ENCODE measurements around the gene ZNF212. TPM values are rescaled to one million over a fixed set of nuclear protein-coding genes. Genes with fewer than 3 reads are reported as not detected.

ZNF212 gene
- total and polyA plus RNA-seq, 12 donors = 3.6 to 5.9 (median 4.8) TPM

DNA sequence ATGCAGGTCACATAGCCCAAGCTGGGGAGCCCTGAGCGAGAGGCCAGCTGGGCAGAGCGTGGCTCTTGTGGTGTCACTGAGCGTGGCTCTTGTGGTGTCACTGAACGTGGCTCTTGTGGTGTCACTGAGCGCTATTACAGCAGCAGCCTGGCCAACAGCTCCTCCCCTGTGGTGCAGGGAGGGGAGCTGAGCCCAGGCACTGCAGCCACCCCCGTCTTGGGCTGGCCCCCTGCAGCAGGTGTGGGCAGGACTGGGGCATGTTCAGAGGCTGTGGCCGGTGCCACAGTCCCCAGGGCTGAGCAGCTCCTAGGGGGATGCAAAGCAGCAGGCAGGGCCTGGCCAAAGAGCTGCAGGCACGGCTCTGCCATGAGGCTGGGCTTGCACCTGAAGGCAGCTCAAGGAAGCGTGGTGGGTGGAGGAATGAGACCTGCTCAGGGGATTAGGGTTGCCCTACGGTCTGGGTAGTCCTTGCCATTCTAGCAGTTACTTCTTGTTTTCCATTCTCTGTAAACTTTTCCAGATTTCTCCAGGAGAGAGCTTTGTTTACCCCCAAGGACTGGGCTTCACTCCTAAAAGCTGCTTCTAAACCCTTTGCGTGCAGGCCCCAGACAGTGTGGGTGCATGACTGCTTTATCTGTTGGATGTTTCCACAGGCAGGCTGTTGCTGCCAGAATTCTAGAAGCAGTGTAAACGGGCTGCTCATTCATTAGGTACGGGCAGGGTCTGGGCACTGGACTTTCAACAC lies 51.8 kb downstream of the ZNF212 start:
- DNase-seq (no peak), ATAC-seq (peak in 6 of 8 donors; percentile 22 to 71 (median 38))
- Histone ChIP-seq H3K4me3 (no peak overlapping the region), H3K9me3 (no peaks in the 10 kb centered on the region), H3K36me3 (peaks cover 0 to 66% (median 8%) of the 10 kb centered on the region in 9 donors), H3K27me3 (no peaks in the 10 kb centered on the region), H3K27ac (no peak overlapping the region), H3K4me1 (peaks cover 0 to 7% (median 0%) of the 10 kb centered on the region in 9 donors)
- WGBS, 2 donors = 76 to 83% methylated on average over 13 of the region's 13 CpGs
- TF ChIP-seq, protein P1, sequence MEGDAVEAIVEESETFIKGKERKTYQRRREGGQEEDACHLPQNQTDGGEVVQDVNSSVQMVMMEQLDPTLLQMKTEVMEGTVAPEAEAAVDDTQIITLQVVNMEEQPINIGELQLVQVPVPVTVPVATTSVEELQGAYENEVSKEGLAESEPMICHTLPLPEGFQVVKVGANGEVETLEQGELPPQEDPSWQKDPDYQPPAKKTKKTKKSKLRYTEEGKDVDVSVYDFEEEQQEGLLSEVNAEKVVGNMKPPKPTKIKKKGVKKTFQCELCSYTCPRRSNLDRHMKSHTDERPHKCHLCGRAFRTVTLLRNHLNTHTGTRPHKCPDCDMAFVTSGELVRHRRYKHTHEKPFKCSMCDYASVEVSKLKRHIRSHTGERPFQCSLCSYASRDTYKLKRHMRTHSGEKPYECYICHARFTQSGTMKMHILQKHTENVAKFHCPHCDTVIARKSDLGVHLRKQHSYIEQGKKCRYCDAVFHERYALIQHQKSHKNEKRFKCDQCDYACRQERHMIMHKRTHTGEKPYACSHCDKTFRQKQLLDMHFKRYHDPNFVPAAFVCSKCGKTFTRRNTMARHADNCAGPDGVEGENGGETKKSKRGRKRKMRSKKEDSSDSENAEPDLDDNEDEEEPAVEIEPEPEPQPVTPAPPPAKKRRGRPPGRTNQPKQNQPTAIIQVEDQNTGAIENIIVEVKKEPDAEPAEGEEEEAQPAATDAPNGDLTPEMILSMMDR (IDR thresholded peaks at IDR 0.05) = no peak
- intact Hi-C loops (cut with DNase I) = no loop called here

DNA sequence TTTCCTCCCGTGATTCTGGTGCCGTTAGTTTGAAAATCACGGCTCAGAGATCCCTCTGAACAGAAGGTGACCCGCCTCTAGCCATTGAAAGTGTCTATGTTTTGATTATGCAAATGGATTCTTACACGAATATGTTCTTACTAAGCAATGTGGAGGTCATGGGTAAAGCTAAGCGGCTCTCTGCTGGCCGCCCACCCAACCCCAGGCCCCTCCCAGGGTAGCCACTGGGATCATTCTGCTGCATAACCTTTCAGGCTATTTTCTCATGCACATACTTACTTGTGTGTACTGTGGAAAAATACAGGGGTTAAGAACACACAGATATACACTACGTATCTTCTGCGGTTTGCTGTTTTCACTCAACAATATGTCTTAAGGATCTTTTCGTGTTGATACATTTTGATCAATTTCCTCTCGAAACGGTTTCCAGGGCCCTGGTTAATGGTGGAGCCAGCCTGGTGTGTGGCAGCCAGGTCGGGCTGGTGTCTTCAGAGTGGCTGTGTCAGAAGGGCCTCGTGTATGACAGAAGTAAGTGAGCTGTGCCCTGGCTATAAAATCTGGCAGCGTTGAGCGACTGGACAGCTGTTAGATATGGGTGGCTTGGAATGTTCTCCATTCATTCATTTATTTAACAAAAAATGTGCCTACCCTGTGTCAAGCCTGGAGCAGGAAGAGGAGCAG lies 52.5 kb downstream of the ZNF212 start:
- DNase-seq = no peak
- no peak overlapping the region for H3K27ac ChIP-seq
- H3K27me3 ChIP-seq = no peaks in the 10 kb centered on the region
- H3K4me3 ChIP-seq = no peak overlapping the region
- ATAC-seq = no peak
- TF ChIP-seq, protein P1 (IDR thresholded peaks at IDR 0.05) = no peak
- intact Hi-C loops (cut with DNase I) = no loop called here
- 84 to 85% methylated on average over 16 of the region's 16 CpGs for WGBS, 2 donors
- H3K4me1 ChIP-seq = peaks cover 0 to 5% (median 0%) of the 10 kb centered on the region in 9 donors
- H3K9me3 ChIP-seq = no peaks in the 10 kb centered on the region
- peaks cover 0 to 66% (median 10%) of the 10 kb centered on the region in 9 donors for H3K36me3 ChIP-seq

DNA sequence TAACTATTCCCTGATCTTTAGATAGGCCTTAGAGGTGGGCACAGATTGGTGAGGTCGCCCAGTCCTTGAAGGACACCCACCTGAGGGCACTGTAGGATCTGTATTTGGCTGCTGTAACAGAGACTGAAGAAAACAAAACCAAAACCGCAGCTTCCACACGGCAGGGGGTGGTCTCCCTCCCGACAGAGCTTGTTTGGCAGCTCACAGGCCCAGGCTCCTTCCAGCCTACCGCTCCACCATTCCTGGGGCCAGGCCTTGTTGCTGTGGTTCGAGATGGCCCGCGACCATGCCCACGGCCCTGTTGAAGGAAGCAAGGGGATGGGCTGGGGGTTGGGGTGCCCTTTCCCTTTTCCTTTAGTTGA lies 53.0 kb downstream of the ZNF212 start:
- intact Hi-C loops (cut with DNase I) = no loop called here
- no peak overlapping the region for H3K4me3 ChIP-seq
- no peak overlapping the region for H3K27ac ChIP-seq
- peaks cover 0 to 5% (median 0%) of the 10 kb centered on the region in 9 donors for H3K4me1 ChIP-seq
- H3K27me3 ChIP-seq = no peaks in the 10 kb centered on the region
- TF ChIP-seq, protein P1 (IDR thresholded peaks at IDR 0.05) = no peak
- WGBS, 2 donors = 81 to 83% methylated on average over 9 of the region's 9 CpGs
- ATAC-seq (no peak), DNase-seq (no peak)
- H3K36me3 ChIP-seq = peaks cover 0 to 66% (median 12%) of the 10 kb centered on the region in 9 donors
- H3K9me3 ChIP-seq = no peaks in the 10 kb centered on the region

DNA sequence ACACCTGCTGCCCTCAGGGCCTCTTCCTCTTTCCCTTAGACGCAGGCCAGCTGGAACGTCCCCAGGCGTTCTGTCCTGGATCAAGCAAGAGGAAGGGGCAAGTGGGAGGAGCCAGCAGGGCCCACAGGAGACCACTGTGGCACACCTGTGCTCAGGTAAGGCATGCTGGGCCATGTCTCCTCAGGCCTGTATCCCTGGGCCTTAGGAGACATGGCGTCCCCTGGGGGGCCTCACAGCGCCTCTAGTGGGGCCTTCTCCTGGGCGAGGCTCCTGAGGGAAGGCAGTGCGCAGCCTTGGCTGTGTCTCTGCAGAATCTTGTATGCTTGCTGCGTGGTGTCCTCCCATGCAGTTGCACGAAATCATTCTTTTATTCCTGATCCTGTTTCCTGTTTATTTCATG lies 53.9 kb downstream of the ZNF212 start:
- Histone ChIP-seq H3K4me1 (peaks cover 0 to 5% (median 0%) of the 10 kb centered on the region in 9 donors), H3K27me3 (no peaks in the 10 kb centered on the region), H3K36me3 (peaks cover 0 to 58% (median 12%) of the 10 kb centered on the region in 9 donors), H3K9me3 (no peaks in the 10 kb centered on the region), H3K4me3 (no peak overlapping the region), H3K27ac (no peak overlapping the region)
- WGBS, 2 donors = 94 to 95% methylated on average over 9 of the region's 9 CpGs
- TF ChIP-seq, protein P1 (IDR thresholded peaks at IDR 0.05) = no peak
- ATAC-seq (no peak), DNase-seq (no peak)
- intact Hi-C loops (cut with DNase I) = no loop called here

Data from heart right ventricle (tissue), 16 donors.